Stimulated activated CD4-positive, alpha-beta T cell treated with anti-CD3 and anti-CD28 coated beads, Interleukin-1b, Interleukin-23, amount 100 ng/mL, for 4 hours (primary cell): ENCODE results near the gene ZBED6.
"Not testable (repeated sequence)": the region's sequence is repeated elsewhere in the genome, so short reads cannot be mapped to it uniquely, and the experiment has no call there.

ENCODE experiments used
- DNase-seq, 2 donors: peaks; one replicate each; pipeline ENCODE4 v3.0.0-alpha.2; 2020; ENCODE audit warnings: low read depth in 2 of 2

ZBED6 gene, protein sequence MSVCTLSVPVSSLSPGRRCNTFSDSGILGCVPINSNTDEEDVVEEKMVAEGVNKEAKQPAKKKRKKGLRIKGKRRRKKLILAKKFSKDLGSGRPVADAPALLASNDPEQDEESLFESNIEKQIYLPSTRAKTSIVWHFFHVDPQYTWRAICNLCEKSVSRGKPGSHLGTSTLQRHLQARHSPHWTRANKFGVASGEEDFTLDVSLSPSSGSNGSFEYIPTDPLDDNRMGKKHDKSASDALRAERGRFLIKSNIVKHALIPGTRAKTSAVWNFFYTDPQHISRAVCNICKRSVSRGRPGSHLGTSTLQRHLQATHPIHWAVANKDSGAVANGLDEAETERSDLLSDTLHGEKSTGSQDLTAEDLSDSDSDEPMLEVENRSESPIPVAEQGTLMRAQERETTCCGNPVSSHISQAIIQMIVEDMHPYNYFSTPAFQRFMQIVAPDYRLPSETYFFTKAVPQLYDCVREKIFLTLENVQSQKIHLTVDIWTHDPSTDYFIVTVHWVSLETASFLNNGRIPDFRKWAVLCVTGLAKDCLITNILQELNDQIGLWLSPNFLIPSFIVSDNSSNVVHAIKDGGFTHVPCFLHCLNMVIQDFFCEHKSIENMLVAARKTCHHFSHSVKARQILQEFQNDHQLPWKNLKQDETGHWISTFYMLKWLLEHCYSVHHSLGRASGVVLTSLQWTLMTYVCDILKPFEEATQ (N-terminal part only)

DNA sequence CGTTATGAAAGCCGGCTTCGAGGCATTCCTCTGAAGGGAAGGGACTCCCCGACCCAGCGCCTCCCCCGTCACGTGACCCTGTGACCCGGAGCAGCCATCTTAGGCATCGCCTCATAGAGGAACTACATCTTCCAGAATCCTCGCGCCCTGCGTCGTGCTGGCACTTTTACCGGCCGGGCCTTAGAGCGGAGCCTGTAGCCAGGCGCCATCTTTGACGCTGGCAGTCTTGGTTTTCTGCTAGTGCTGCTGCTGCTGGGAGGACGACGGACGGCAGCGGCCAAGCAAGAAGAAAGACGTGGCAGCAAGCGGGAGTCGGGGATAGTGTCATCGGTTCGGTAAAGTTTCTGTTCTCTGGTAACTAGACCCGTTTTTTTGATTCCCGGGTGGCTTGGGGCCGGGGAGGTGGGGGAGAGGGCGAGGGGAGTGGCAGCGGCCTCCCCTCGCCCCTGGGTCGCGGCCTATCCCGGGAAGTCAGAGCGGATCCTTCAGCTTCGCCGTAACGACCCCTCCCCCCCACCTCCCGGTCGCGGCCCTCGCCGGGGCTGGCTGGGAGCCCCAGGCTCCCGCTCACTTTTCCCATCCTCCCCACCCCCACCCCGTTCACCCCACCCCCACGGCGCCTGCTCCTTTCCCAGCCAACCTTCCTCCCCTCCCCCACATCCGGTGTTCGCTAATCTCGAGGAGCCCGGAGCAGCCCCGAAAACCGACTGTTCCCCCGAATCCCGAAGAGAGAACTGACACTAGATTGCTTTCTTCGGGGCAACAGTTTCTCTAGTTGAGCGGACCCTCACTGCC is at the start of gene ZBED6, which contains the start of gene ZC3H11A:
Gene ZBED6 (plus strand): TSS at position 183 of the 795 bp plus-strand sequence. CDS start 1,900 bp downstream, outside the sequence.
Gene ZC3H11A (plus strand): TSS at position 183 of the 795 bp plus-strand sequence. CDS start 21,448 bp downstream, outside the sequence.
- peak; percentile 93 to 96 for DNase-seq

DNA sequence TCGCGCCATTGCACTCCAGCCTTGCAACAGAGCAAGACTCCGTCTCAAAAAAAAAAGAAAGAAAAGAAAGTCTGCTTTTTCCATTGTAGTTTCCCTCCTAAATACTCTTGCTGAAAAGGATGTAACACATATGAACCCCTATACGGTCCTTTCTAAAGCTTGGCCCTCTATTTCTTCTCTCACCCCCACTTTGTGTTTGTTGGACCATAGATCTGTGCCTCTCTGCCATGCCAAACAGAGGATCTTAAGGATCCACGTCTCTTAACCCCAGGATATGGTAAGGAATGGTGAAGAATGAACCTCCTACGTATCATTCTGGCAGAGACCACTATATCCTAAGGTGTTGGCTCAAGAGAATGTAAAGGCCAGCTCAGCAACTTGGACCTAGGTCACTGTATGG is 49.1 kb upstream of the ZBED6 start:
- no peak for DNase-seq

DNA sequence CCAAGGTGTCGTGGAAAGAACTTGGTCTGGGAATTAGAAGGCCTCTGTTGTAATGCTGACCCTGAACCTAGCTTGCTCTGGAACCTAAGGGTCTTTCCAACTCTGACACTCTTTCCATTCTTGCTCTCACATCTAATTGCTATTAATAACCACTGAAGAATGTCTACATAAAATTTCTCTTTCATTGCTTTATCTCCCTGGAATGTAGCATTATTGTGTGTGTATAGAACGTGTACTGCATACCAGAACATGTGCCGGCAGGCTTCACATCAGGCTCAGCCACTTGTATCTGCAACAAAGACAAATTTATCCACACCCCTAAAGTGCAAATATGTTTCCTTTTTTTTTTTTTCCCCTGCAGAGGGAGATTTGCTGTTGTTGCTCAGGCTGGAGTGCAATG is 44.4 kb upstream of the ZBED6 start:
- DNase-seq: no peak

DNA sequence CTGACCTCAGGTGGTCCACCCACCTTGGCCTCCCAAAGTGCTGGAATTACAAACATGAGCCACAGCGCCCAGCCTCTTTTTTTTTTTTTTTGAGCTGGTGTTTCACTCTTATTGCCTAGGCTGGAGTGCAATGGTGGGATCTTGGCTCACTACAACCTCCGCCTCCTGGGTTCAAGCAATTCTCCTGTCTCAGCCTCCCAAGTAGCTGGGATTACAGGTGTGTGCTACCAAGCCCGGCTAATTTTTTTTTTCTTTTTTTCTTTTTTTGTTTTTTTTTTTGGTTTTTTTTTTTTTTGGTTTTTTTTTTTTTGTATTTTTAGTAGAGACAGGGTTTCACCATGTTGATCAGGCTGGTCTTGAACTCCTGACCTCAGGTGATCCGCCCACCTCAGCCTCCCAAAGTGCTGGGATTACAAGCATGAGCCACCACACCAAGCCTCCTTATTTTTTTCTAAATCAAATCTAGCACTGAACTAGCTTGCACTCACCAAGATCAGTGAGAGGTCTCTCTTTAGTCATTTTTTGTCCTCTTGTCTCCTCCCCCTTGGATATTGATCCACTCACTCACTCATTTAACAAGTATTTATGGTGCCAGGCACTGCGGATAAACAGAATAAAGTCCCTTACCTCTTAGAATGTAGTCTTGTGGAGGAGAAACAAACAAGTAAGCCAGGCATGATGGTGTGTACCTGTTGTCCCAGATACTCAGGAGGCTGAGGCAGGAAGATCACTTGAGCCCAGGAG is 43.6 kb upstream of the ZBED6 start:
- not testable (repeated sequence) for DNase-seq

DNA sequence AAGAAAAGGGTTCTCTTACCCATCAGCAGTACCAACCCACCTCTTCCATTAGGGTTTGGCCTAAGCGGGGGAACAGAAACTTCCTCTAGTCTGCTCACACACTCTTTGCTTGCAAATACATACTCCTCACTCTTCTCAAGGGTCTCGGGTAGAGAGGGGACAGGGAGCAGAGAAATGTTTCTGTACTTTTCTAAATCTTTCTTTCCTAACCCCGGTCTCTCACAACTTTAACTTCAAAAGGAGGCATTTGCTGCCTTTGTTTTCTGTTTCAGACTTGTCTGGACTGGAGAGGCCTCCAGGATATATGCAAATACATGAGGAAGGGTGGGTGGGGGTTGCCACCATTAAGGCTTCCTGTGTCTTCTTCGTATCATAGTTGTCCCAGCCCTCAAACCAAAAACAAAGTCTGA is 41.0 kb upstream of the ZBED6 start:
- DNase-seq: no peak

DNA sequence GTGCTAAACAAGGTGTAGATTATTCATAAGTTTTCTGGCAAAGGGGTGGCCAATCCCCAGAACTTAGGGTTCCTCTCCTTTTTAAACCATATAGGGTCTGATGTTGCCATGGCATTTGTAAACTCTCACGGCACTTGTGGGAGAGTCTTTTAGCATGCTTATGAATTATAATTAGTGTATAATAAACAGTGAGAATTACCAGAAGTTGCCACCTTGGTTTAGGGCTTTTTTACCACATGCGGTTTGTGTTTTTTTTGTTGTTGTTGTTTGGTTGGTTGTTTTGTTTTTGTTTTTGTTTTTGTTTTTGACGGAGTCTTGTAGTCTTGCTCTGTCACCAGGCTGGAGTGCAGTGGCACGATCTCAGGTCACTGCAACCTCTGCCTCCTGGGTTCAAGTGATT is 39.4 kb upstream of the ZBED6 start:
- no peak for DNase-seq

DNA sequence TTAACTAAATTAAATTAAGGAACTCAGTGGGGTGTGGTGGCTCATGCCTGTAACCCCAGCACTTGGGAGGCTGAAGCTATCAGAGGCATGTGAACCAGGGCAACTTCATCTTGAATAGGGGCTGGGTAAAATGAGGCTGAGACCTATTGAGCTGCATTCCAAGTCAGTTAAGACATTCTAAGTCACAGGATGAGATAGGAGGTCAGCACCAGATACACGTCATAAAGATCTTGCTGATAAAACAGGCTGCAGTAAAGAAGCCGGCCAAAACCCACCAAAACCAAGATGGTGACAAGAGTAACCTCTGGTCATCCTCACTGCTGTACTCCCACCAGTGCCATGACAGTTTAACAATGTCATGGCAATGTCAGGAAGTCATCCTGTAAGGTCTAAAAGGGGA is 36.7 kb upstream of the ZBED6 start:
- not testable (repeated sequence) for DNase-seq

DNA sequence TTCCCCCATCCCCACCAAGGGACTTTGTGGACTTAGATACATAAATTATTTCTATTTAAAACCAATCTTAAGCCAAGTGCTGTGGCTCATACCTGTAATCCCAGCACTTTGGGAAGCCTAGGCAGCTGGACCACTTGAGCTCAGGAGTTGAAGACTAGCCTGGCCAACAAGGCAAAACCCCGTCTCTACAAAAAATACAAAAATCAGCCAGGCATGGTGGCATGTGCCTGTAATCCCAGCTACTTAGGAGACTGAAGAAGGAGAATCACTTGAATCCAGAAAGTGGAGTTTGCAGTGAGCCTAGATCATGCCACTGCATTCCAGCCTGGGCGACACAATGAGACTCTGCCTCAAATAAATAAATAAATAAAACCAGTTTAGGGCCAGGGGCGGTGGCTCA is 34.9 kb upstream of the ZBED6 start:
- no peak for DNase-seq

DNA sequence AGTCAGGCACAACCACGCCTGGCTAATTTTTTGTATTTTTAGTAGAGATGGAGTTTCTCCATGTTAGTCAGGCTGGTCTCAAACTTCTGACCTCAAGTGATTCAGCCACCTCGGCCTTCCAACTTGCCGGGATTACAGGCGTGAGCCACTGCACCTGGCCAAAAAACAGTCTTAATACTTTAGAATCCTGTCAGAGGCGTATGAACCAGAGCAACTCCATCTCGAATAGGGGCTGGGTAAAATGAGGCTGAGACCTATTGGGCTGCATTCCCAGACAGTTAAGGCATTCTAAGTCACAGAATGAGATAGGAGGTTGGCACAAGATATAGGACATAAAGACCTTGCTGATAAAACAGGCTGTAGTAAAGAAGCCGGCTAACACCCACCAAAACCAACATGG is 33.5 kb upstream of the ZBED6 start:
- not testable (repeated sequence) for DNase-seq

DNA sequence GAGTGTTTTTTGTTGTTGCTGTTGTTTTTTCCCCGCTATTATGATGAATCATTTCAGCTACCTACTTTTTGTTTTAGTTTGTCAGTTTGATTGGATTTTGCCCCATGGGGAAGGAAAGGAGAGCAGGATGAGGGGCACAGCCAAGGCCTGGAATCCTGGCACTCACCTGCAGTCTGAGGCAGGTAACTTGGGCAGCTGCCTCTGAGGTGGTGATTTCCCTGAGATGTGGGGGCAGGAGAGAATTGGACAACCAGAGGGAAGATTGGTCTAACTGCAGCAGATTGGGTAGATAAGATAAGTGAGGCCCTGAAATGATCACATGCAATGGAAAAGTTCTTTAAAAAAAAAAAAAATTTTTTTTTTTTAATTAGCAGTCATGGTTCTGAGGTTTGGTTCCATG is 31.9 kb upstream of the ZBED6 start:
- no peak for DNase-seq

DNA sequence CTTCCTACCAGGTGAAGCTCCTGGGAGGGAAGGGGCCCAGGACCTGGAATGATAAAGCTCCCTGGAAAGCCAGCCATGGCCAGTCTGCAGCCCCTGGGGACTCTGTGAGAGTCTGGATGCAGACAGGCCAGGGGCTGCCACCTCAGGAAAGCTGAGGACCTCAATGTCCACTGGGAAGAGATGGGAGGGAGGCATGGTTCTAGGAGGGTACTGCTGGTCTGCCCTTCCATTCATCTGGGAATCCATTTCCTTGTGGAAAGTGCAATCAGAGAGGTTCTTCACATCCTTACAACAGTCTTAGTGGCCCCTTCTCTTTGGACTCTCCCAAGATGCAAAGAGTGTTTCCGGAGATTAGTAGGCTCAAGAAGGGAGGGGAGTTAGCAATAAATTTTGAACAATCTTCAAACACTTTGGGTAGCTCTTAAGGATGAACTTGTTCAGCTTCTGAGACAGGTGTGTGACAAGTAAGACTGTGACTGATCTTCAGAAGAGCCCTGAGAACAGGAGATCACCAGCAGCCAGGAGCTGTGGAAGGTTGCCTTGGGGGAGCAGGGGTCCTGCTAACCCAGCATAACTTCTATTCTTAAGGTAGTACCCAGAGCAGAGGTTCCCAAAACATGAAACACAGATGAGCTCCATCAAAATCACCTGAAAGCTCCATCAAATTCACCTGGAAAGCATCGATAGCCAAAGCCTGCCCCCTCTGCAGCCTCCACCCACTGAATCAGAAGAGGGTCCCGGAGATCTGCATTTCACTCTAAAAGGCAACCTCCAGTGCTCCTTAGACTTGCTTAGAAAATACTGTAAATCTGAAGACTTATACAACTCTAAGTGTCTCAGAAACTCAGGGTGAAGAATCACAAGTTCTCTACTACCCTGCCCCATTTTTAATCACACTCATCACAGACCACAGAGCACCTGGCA is 31.1 kb upstream of the ZBED6 start:
- no peak for DNase-seq

DNA sequence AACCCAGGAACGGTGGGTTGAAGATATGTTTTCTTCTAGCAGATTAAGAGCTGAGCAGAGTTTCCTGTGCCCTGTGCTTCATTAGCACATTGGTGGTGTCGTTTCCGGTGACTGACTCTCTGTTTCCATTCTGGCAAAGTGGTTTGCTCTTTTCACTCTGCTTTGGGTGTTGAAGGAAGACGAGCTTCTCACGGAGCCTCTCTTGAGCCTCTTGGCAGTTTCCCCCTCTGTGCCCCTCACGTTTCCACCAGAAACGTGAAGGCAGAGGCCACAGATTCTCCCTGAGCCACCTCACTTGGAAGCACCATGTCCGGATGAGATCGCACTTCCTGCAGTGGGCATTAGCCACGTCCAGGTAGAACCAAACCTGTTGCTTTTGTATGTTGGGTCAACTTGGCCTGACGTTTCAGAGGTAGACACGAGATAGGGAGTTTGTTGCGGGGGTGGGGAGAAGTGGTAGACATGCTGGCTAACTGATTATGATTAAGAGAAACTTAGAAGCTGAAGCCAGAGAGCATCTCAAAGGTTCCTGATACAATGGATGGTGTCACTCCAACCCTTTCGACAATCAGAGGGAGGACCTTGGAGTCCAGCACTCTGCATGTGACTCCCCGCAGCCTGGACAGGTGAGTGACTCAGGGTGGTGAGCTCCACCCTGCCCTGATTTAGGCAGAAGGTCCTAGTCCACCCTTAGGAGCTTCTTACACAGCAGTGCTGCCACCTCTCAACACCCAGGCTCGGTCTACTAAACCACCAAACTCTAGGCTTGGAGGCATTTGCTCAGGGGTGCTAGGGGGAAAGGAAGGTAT is 30.2 kb upstream of the ZBED6 start, which contains the start of gene LAX1:
Gene LAX1 (plus strand): TSS at position 155 of the 809 bp plus-strand sequence. CDS start 383 bp downstream, at position 538.
- peak; percentile 49 to 73 for DNase-seq

DNA sequence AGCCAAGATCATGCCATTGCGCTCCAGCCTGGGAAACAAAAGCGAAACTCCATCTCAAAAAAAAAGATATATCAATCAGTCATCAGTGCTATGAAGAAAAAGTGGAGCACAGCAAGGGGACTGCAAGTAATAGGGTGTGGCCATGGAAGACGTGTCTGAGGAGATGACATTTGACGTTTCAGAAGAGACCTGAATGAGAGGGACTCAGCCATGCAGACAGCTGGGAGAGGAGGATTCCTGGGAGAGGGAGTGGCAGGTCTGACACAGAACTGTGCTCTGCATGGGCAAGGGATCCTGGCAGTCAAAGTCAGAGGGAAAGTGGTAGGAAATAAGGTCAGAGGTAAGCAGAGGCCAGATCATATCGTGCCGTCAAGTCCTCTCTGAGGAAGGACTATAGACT is 27.2 kb upstream of the ZBED6 start:
- DNase-seq: no peak

DNA sequence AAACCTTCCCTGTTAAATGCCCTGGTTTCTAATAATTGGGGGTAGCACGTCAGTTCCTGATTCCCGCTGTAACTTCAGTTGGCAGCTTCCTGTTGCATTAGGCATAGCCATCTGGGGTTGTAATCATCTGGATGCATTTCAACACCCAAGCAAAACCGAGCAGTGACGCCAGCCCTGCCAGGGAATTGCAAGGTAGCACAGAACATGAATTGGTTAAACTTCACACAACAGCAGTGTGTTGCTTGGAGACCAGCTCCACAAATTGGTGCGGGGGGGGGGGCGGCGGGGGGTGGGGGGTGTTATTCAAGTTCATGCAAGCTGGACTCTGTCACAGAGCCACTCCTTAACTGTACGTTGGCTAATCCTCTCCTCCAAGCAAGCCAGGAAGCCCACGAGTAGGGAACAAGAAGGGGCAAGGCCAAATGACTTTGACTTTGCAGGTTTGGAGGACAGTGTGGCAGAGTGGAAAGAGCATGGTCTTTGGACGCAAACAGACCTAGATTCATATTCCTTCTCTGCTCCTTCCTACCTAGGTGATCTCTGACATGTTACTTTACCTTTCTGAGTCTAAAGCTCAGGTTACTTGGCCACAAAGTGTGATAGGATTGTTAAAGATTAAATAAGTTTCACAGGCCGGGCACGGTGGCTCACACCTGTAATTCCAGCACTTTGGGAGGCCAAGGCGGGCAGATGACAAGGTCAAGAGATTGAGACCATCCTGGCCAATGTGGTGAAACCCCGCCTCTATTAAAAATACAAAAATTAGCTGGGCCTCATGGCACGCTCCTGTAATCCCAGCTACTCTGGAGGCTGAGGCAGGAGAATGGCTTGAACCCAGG is 25.7 kb upstream of the ZBED6 start:
- DNase-seq: no peak

DNA sequence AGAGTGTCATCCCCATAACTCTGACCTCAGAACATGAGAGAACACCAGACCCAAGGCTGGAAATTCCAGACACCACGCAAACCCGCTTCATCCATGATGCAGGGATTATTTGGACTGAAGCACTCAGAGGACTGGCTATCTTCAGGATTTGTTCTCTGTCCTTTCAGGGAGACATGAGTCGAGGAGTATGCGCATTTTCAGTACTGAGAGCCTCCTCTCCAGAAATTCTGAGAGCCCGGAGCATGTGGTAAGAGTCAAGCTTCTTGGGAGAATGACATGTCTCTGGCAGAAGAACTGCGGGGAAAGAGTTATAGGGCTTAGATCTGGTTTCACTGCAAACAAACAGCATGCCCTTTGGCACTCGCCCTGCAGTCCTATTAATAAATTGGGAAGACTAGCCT is 23.5 kb upstream of the ZBED6 start:
- DNase-seq: no peak

DNA sequence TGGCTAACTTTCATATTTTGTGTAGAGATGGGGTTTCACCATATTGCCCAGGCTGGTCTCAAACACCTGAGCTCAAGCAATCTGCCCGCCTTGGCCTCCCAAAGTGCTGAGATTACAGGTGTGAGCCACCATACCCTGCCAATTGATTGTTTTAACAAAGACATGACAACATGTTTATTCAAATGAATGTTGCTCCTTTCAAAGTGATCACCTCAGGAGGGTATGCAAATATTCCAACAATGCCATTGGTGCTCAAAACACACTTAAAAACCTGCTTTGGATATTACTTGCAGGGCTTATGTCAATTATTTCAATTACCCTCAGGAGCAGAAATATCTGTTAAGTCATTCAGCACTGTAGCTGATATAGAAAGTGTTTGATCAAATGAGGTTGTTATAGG is 22.6 kb upstream of the ZBED6 start:
- DNase-seq: no peak

DNA sequence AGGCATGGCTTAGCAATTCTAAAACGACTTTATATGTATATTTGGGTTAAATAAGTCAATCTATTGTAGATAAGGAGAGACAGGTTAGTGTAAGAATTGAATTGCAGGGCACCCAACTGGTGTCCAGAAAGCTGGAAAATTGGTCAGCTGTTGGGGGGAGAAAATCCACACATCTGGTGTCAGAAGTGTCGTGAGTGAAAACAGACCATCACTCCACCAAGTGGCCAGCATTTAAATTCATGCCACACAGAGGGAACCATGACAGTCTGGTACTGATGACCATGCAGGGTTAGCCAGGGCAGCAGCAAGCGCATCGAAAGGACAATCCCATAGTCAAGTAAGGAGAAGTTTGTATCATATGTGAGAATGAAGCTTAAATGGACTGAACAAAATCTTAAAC is 18.8 kb upstream of the ZBED6 start:
- DNase-seq: no peak

DNA sequence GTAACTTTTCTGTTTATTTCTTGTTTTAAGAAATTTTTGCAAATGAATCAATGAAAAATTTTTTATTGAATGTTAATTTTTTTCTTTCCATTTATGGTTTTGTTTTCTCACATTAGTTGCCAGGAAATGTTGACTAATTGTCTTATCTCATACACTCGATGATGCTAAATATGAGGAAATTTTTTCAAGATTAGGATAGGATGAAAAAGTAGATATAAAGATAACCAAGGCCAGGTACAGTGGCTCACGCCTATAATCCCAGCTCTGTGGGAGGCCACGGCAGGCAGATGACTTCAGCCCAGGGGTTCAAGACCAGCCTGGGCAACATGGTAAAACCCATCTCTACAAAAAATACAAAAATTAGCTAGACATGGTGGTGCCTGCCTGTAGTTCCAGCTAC is 17.8 kb upstream of the ZBED6 start:
- no peak for DNase-seq

DNA sequence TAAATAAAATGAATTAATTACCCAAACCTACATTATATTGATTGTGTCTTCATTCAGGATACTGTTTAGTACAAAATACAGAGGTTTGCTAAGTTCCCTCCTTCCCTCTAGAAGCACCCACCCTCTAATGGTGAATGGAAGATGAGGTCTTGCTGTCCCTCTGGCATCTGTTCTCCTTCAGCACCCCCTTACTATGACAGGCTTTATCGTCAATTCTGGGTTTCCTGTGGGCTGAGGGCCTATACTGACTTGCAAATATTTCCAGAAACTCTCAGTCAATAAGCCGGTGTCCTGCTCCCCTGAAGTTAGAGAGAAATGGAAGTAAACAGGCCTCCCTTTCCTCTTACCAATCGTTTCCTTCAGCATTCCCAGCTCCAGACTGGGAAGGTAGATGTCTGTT is 17.3 kb upstream of the ZBED6 start:
- no peak for DNase-seq
